K562 (cell line): ENCODE data around the gene ISYNA1. TPM values are rescaled to one million over a fixed set of nuclear protein-coding genes. Genes with fewer than 3 reads are reported as not detected.

Source experiments
- BCOR ChIP-seq: fragments of 450-650 bp; IDR thresholded peaks from 2 replicates; pipeline ENCODE4 v1.6.1; 2016
- FOXA1 ChIP-seq: fragments of 450-650 bp; IDR thresholded peaks from 2 replicates; pipeline ENCODE4 v1.6.1; 2016; ENCODE audit warnings: mild to moderate bottlenecking, borderline replicate concordance
- FOXJ2 ChIP-seq: fragments of 200-800 bp; sonication (Bioruptor generic); IDR thresholded peaks from 2 replicates; pipeline ENCODE4 v1.6.1; 2016; ENCODE audit warnings: missing genetic modification characterization, missing compliant biosample characterization
- GATAD2A ChIP-seq: fragments of 450-650 bp; IDR thresholded peaks from 2 replicates; pipeline ENCODE4 v1.6.1; 2017
- HDAC8 ChIP-seq: fragments of 450-650 bp; IDR thresholded peaks from 2 replicates; pipeline ENCODE4 v1.6.1; 2016; ENCODE audit warnings: mild to moderate bottlenecking, missing genetic modification characterization, moderate library complexity, missing compliant biosample characterization
- HNRNPK ChIP-seq: fragments of 200-400 bp; formaldehyde crosslinking; IDR thresholded peaks from one replicate; pipeline ENCODE4 v1.6.1; 2018; ENCODE audit warnings: mild to moderate bottlenecking, low read depth, low read length; ENCODE audit not compliant: poor library complexity, severe bottlenecking
- MBD2 ChIP-seq: sonication (generic); IDR thresholded peaks from 2 replicates; pipeline ENCODE4 v1.6.1; 2016; ENCODE audit warnings: low read depth, borderline replicate concordance
- MTA1 ChIP-seq: fragments of 450-650 bp; IDR thresholded peaks from 2 replicates; pipeline ENCODE4 v1.6.1; 2017; ENCODE audit warnings: borderline replicate concordance
- NCOA1 ChIP-seq: fragments of 450-650 bp; IDR thresholded peaks from 2 replicates; pipeline ENCODE4 v1.6.1; 2016; ENCODE audit warnings: low read depth
- SNIP1 ChIP-seq: fragments of 450-650 bp; IDR thresholded peaks from 2 replicates; pipeline ENCODE4 v1.7.1; 2017; ENCODE audit warnings: low read depth, mild to moderate bottlenecking
- ZEB2 ChIP-seq: fragments of 450-650 bp; IDR thresholded peaks from 2 replicates; pipeline ENCODE4 v1.6.1; 2016
- ZNF224 ChIP-seq: sonication (generic); formaldehyde crosslinking; IDR thresholded peaks from 2 replicates; pipeline ENCODE4 v1.8.0; 2022; ENCODE audit warnings: mild to moderate bottlenecking, missing genetic modification reagents
- polyA plus RNA-seq, 8 experiments: library from polyadenylated mRNA; depleted of rRNA in 4 of 8; stranded (reverse) in 5 of 8; unstranded in 3 of 8; fragments of >200 nt; fragmentation: Nextera tagmentation in 2 of 8; fragmentation: Illumina TruSeq in 1 of 8; extraction: Ambion mirVana in 2 of 8; extraction: Trizol in 1 of 8; gene quantifications; 2 replicates each; pipeline versions ENCODE4 v1.2.1 to v1.2.3, GENCODE V29; 2011 to 2014; ENCODE audit warnings: inconsistent platforms in 1 of 8, missing spikeins in 1 of 8
- total RNA-seq, 7 experiments: library from RNA; depleted of rRNA in 6 of 7; stranded (reverse); fragments of >200 nt in 6 of 7; fragmentation: Illumina TruSeq in 2 of 7; extraction: Trizol in 2 of 7; gene quantifications; 2 replicates each; pipeline versions ENCODE4 v1.2.1 to v1.2.3, GENCODE V29; 2011 to 2021; ENCODE audit warnings: low replicate concordance in 1 of 7
- TF ChIP-seq, protein P1 (sequence below): sonication (generic); formaldehyde crosslinking; IDR thresholded peaks from 2 replicates; pipeline ENCODE4 v1.8.0; 2022; ENCODE audit warnings: mild to moderate bottlenecking, missing genetic modification reagents
- TF ChIP-seq, protein P2 (sequence below), 3 experiments: fragments of 200-800 bp in 1 of 3; sonication (Bioruptor generic) in 1 of 3; sonication (generic) in 1 of 3; formaldehyde crosslinking in 1 of 3; IDR thresholded peaks; 2 replicates each; pipeline versions ENCODE4 v1.6.1 to v1.8.0; 2016 to 2022; ENCODE audit warnings: mild to moderate bottlenecking in 2 of 3, missing compliant biosample characterization in 2 of 3, missing genetic modification characterization in 2 of 3, missing genetic modification reagents in 1 of 3
- TF ChIP-seq, protein P3 (sequence below): fragments of 250-450 bp; sonication (Bioruptor Pico); IDR thresholded peaks from 2 replicates; pipeline ENCODE4 v1.8.0; 2022; ENCODE audit warnings: inconsistent platforms
- TF ChIP-seq, protein P4 (sequence below): fragments of 250-450 bp; sonication (Bioruptor Pico); IDR thresholded peaks from 2 replicates; pipeline ENCODE4 v1.4.0; 2020; ENCODE audit warnings: borderline replicate concordance
- TF ChIP-seq, protein P5 (sequence below), 2 experiments: fragments of 200-800 bp in 1 of 2; sonication (Bioruptor generic) in 1 of 2; sonication (generic) in 1 of 2; formaldehyde crosslinking in 1 of 2; IDR thresholded peaks in 1 of 2; conservative IDR thresholded peaks in 1 of 2; 2 replicates each; pipeline versions ENCODE4 v1.5.0 to v1.6.1; 2016 to 2020; ENCODE audit warnings: missing compliant biosample characterization in 1 of 2, missing genetic modification characterization in 1 of 2, missing genetic modification reagents in 1 of 2
- TF ChIP-seq, protein P6 (sequence below): fragments of 250-450 bp; sonication (Bioruptor Pico); IDR thresholded peaks from 2 replicates; pipeline ENCODE4 v1.5.0; 2020; ENCODE audit warnings: mild to moderate bottlenecking, borderline replicate concordance

Gene ISYNA1
- total and polyA plus RNA-seq, 9 of the 15 experiments (the other 6 are each of a cell fraction or from before 2014, with no cell fraction given) = 21.8 to 460 (median 93.2) TPM

DNA sequence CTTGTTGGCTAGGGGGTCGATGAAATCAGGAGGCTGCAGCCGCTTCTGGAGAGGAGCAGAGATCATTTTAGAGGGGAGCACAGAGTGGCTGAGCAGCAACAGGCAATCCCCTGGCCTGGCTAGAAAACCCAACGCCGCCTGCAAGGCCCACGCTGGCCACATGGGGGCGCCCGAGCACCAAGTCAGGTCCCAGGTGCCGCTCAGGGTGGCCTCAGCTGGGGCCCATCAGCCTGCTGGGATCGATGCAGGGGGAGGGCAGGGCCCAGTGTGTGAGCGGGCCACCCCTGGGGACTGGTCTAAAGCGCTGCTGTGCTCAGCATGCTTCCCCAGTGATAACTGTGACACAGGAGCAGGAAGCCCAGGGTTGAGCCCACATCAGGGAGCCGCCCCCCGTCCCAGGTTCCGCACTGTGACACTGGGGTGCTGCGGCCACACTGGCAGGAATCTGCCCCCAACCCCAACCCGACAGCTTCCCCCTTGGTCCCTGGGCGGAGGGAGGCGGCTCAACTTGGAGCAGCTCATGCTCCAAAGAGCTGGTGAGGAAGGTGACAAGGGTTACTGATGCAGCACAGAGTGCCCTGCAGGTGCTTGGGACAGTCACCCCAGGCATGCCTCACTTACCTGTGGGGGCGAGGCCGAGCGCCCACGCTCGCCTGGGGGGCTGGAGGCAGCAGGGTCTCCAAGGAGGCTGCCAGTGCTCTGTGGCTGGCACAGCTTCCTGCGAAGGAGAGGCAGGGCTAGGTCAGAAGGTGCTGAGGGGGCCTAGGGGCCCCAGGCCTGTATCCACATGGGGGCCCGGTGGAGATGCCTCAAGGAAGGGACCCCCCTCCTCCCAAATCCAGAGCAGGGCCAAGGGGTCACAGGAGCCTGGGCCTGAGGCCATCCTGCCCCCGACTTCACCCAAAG, 13.3 kb upstream of the ISYNA1 start (continued):
- TF ChIP-seq, protein P1, sequence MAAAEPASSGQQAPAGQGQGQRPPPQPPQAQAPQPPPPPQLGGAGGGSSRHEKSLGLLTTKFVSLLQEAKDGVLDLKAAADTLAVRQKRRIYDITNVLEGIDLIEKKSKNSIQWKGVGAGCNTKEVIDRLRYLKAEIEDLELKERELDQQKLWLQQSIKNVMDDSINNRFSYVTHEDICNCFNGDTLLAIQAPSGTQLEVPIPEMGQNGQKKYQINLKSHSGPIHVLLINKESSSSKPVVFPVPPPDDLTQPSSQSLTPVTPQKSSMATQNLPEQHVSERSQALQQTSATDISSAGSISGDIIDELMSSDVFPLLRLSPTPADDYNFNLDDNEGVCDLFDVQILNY (CRISPR knock-in tag) = 0 out of 2 replicates have a peak, but pooled peaks have one; percentile 62
- no peak for TF ChIP-seq GATAD2A
- no peak for TF ChIP-seq FOXA1
- no peak for TF ChIP-seq HDAC8 (tag)
- no peak for TF ChIP-seq BCOR
- no peak for TF ChIP-seq MBD2
- TF ChIP-seq HNRNPK = no peak
- no peak for TF ChIP-seq SNIP1
- TF ChIP-seq, protein P2, sequence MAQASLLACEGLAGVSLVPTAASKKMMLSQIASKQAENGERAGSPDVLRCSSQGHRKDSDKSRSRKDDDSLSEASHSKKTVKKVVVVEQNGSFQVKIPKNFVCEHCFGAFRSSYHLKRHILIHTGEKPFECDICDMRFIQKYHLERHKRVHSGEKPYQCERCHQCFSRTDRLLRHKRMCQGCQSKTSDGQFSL (CRISPR knock-in tag; IDR thresholded peaks at IDR 0.05) = no peak
- TF ChIP-seq, protein P2 (tag; IDR thresholded peaks at IDR 0.05) = no peak
- no peak for TF ChIP-seq ZNF224 (CRISPR knock-in tag)
- TF ChIP-seq, protein P3, sequence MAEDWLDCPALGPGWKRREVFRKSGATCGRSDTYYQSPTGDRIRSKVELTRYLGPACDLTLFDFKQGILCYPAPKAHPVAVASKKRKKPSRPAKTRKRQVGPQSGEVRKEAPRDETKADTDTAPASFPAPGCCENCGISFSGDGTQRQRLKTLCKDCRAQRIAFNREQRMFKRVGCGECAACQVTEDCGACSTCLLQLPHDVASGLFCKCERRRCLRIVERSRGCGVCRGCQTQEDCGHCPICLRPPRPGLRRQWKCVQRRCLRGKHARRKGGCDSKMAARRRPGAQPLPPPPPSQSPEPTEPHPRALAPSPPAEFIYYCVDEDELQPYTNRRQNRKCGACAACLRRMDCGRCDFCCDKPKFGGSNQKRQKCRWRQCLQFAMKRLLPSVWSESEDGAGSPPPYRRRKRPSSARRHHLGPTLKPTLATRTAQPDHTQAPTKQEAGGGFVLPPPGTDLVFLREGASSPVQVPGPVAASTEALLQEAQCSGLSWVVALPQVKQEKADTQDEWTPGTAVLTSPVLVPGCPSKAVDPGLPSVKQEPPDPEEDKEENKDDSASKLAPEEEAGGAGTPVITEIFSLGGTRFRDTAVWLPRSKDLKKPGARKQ (CRISPR knock-in tag) = no peak
- TF ChIP-seq NCOA1 = no peak
- TF ChIP-seq FOXJ2 (tag) = no peak
- TF ChIP-seq ZEB2 = no peak
- TF ChIP-seq MTA1 = no peak
- TF ChIP-seq, protein P4, sequence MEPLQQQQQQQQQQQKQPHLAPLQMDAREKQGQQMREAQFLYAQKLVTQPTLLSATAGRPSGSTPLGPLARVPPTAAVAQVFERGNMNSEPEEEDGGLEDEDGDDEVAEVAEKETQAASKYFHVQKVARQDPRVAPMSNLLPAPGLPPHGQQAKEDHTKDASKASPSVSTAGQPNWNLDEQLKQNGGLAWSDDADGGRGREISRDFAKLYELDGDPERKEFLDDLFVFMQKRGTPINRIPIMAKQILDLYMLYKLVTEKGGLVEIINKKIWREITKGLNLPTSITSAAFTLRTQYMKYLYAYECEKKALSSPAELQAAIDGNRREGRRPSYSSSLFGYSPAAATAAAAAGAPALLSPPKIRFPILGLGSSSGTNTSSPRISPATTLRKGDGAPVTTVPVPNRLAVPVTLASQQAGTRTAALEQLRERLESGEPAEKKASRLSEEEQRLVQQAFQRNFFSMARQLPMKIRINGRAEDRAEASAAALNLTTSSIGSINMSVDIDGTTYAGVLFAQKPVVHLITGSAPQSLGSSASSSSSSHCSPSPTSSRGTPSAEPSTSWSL (CRISPR knock-in tag) = no peak
- TF ChIP-seq, protein P5, sequence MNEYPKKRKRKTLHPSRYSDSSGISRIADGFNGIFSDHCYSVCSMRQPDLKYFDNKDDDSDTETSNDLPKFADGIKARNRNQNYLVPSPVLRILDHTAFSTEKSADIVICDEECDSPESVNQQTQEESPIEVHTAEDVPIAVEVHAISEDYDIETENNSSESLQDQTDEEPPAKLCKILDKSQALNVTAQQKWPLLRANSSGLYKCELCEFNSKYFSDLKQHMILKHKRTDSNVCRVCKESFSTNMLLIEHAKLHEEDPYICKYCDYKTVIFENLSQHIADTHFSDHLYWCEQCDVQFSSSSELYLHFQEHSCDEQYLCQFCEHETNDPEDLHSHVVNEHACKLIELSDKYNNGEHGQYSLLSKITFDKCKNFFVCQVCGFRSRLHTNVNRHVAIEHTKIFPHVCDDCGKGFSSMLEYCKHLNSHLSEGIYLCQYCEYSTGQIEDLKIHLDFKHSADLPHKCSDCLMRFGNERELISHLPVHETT (CRISPR knock-in tag; conservative IDR thresholded peaks at IDR 0.05 in 1 of 2, IDR thresholded peaks at IDR 0.05 in 1 of 2) = no peak
- TF ChIP-seq, protein P6, sequence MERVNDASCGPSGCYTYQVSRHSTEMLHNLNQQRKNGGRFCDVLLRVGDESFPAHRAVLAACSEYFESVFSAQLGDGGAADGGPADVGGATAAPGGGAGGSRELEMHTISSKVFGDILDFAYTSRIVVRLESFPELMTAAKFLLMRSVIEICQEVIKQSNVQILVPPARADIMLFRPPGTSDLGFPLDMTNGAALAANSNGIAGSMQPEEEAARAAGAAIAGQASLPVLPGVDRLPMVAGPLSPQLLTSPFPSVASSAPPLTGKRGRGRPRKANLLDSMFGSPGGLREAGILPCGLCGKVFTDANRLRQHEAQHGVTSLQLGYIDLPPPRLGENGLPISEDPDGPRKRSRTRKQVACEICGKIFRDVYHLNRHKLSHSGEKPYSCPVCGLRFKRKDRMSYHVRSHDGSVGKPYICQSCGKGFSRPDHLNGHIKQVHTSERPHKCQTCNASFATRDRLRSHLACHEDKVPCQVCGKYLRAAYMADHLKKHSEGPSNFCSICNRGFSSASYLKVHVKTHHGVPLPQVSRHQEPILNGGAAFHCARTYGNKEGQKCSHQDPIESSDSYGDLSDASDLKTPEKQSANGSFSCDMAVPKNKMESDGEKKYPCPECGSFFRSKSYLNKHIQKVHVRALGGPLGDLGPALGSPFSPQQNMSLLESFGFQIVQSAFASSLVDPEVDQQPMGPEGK (CRISPR knock-in tag) = no peak
